Activated T-cell treated with anti-CD3 and anti-CD28 coated beads for 4 hours (primary cell): ENCODE measurements around the gene C9orf152.
"Not testable (repeated sequence)": the region's sequence is repeated elsewhere in the genome, so short reads cannot be mapped to it uniquely, and the experiment has no call there.

Experiments
- DNase-seq: peaks from one replicate; pipeline ENCODE4 v3.0.0-alpha.2; 2020

C9orf152 gene

DNA sequence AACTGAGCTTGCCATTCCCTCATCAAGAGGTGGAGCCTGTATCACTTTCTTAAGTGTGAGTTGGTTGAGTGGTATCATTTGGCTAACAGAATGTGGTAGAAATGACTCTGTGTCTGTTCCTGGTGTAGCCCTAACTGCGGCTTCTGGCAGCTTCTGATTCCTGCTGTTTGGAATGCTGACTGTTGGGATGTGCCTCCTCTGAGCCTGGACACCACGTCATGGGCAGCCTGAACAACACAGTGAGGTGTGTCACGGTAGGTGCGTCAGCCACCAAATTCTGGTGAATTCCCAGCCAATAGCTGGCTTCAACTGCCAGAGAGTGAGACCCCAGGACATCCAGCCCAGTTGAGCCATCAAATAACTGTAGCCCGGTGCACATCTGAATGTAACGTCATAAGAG is 6.1 kb upstream of the C9orf152 start:
- DNase-seq = no peak

DNA sequence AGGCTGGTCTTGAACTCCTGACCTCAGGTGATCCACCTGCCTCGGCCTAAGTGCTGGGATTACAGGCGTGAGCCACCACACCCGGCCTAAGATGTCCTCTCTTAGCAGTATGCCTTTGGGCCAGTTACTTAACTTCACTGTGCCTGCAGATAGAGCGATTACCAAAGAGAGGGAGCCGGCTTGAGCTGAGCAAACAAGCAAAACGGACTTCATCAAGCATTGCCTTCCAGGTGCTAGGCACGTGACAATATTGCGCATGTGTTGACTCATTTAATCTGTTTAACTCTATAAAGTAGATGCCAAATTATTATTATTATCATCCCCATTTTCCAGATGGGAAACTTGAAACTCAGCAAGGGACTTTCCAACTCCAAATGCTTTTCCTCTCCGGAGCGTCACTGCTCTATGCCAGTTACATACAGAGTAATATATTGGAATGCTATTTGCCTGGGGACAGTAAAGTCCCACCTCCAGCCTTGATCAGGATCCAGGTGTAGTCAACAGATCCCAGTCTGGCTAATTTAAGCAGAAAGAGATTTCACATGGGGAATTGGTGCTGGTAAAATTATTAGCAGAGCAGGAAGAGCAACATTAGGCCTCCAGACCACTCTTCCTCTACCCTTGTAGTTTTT is 5.6 kb upstream of the C9orf152 start:
- no peak for DNase-seq

DNA sequence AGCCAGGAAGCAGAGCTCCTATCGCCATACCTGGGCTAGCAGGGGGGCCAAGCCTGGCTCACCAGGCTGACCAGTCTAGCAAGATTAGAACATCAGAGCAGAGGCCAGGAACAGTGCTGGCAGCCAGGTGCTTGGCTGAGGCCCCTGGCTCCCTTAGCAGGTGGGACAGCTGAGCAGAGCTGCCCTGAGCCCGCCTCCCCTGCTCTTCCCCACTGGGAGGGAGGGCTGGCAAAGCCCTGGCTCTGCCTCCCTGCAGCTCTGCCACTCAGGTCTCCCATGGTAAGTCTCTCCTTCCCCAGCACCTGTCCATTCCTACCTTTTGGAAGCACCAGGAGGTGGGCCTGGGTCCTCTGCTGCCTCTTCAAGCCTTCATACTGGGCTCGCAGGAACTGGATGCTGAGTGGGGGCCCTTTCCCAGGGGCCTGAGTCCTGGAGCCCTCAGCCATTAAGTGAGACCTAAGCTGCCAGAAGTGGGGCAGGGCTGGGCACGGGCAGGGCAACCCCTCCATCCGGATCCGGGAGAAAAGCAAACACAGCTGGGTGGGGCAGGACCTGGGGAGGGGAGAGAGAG is 803 bp downstream of the C9orf152 start:
- no peak for DNase-seq

DNA sequence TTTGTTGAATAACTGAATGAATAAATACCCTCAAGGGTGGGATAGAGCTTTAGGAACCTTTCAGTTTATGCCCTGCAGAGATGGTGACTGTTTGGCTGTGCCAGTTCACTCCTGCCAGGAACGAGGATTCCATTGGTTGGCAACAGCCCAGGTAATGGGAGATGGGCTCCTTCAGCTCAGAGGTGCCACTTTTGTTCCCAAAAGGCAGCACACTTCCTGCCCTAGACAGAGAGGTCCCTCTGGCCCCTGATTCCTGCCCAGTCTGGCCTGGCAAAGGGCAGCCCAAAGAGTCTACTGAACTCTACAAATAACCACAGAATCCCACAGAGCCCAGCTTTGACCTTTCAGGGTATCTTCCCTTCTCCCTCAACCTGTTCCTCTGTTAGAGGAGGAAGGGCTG is 1.6 kb downstream of the C9orf152 start:
- DNase-seq = no peak

DNA sequence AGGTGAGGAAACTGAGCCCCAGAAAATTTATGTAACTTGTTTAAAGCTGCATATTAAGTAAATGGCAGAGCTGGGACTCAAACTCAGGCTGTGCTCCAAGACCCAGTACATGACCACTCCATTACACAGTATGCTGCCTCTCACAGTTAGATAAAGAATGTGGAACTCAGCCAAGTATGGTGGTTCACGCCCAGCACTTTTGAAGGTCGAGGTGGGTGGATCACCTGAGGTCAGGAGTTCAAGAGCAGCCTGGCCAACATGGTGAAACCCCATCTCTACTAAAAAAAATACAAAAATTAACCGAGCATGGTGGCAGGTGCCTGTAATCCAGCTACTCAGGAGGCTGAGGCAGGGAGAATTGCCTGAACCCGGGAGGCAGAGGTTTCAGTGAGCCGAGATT is 2.3 kb downstream of the C9orf152 start:
- DNase-seq = not testable (repeated sequence)

DNA sequence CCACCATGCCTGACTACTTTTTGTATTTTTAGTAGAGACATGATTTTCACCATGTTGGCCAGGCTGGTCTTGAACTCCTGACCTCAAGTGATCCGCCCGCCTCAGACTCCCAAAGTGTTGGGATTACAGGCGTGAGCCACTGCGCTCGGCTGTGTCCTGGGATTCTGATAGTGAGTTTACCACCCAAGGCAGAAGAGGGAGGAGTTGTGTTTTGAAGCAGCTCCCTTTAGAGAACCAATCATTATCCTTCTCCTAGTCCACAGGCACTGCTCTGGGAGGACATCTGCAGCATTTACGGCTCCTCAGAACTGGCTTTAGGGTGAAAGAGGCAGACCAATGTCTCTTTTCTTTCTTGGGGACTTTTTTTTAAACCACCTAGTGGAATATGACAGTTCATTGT is 5.7 kb downstream of the C9orf152 start:
- DNase-seq = no peak

DNA sequence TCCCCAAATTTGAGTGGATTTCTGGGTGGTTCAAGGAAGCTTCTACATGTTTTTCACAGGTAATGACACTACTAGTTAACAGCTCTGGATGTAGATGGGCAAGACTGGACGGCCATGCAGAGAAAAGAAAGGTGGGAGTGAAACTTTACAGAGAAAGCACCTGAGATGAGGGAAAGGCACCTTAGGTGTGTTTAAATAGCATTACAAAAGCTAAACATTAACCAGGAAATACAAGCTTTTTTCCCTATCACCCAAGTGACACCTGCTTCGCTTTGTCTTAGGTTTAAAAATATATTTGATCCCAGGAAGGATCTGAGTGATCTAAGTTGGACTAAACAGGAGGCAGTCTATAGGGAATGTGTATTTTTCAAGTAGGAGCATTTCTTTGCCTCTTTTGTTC is 8.3 kb downstream of the C9orf152 start:
- no peak for DNase-seq

DNA sequence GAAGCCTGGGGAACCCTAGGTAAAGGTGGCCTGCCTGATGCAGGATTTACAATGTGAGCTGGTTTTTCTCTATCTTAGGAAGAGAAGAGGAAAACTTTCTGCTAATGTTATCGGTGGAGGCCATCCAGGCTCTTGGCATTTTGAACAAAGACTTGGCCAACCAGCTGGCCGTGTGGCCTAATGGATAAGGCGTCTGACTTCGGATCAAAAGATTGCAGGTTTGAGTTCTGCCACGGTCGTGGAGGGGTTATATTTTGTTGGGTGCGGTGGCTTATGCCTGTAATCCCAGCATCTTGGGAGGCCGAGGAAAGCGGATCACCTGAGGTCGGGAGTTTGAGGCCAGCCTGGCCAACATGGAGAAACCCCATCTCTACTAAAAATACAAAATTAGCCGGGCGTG is 9.6 kb downstream of the C9orf152 start:
- DNase-seq = no peak

DNA sequence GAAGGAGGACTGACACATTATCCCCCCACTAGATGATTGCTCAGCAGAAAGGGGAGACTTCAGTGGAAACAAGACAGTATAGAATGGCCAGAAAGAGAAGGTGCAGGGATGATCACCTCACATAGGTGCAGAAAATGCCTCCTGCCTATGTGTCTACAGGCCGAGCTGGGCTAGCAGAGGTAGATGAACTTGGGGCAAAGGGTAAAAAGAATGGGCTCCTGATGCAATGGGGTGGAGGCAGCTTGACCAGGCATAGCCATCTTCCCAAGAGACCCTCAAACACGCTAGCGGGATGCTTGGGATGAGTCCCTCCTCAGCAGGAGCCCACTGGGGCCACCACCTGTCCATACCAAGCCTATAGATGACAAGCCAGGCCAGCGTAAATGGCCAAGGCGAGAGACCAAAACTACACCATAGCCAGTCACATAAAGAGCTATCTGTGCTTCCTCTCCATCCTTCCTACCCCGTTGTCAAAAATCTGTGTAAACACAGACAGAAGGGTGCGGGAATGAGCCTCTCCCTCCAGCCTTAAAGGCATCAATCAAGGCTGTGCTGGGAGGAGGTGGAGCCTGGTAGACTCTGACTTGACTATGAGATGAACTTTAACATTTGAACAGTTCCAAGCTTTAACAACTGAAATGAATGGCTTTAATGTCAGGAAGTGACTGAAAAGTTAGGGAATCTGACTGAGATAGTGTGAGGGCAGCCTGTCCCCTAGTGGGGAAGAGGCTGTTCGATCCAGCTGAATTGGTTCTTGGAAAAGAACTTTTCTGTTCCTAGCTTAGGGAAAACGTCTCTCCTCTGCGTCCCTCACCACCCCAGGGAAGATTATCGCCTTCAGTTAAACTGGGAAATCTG is 10.4 kb downstream of the C9orf152 start:
- no peak for DNase-seq

DNA sequence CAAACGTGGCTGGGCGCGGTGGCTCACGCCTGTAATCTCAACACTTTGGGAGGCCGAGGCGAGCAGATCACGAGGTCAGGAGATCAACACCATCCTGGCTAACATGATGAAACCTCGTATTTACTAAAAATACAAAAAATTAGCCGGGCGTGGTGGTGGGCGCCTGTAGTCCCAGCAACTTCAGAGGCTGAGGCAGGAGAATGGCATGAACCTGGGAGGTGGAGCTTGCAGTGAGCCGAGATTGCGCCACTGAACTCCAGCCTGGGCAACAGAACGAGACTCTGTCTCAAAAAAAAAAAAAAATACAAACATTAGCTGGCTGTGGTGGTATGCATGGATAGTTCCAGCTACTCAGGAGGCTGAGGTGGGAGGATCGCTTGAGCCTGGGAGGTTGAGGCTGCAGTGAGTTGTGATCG is 11.9 kb downstream of the C9orf152 start:
- not testable (repeated sequence) for DNase-seq

DNA sequence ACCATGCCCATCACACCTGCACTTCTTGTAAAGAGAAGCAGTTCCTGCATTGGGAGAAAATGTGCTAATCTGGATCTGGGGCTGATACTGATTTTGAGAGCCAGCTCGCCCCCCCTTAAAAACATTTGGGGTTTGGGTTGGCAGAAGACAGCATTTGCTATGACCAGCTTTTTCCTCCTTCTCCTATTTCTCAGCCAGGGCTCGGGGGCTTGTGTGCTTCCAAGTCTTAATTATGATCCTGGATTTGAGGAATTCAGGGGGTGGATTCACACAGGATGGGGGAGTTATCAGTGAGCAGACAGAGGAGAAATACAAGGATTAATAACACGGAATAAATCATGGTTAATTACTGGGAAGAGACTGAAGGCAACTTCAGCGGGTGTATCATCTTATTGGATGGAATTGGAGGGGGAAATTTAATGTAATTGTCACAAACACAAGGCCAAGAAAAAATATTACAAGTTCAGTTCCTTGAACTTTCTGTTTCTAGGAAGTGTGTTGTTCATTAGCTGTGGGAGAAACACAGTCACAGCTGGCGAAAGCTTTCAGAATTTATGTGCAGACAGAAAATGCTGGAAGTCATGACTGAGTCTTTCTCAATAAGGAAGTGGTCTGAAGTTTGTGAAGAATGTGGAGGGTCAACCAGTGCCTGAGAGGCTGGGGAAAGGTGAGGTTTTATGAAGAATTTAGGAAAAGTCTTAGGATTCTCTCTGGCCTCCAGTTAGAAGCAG is 15.3 kb downstream of the C9orf152 start:
- no peak for DNase-seq

DNA sequence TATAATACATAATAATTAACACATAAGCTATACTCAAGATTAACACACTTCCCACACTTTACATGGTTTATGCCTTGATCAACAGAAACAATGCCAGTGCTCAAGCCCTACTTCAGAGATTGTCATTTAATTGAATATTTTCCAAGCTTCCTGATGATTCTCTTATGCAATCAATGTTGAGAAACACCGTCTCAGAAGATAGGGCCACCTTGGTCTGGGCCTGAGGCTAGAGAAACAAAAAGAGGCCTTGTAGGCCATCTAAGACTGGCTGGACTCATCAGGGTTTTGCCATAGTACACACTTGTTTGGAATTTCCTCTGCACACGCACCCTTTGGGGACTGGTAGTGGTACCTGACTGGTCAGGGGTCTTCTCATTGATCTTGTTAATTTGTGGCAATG is 16.3 kb downstream of the C9orf152 start:
- no peak for DNase-seq

DNA sequence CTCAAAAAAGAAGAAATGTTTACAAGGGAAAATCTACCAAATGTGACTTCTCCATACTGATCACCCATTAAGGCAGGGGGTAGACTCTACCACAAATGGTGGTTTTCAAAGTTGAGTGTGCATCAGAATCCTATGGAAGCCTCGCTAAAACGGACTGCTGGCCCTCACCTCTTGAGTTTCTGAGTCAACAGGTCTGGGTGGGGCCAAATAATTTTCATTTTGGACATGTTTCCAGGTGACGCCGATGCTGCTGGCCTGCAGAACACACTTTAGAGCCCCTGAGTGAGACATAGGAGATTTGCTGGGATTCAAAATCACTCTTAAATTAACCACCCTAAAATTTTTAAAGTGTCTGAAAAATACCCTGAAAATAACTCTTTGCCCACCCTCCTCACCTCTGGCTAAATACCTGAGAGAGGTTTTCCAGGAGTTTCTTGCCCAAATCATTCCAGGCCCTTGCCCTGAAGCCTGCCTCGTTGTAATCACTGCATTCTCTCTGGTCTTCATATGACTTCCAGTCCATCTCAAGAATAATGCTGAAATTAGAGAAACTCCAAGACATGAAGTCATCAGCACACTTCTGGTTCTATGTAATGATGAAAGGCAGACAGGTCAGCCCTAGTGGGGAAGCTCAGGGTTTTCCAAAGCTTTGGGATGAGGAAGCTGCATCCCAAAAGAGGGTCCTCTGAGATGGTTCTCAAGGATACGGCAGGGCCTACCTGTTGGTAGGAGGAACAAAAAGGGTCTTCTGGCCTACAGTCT is 18.2 kb downstream of the C9orf152 start:
- no peak for DNase-seq

DNA sequence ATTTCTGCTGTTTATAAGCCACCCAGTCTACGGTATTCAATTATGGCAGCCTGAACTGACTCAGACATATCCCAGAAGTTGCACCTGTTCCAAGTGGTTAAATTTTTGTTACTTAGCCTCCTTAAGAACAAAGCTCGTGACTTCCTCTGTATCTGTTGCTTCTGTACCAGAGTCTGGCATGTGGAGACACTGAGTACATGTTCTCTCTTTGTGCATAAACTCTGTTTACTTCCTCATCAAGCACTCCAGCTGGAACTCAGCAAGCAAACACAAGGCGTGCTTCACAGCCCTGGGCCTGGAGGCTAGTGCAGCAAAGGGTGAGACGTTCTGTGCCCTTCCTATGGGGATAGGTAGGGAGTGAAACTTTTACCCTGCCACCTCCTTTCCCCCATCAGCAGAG is 19.0 kb downstream of the C9orf152 start:
- no peak for DNase-seq

DNA sequence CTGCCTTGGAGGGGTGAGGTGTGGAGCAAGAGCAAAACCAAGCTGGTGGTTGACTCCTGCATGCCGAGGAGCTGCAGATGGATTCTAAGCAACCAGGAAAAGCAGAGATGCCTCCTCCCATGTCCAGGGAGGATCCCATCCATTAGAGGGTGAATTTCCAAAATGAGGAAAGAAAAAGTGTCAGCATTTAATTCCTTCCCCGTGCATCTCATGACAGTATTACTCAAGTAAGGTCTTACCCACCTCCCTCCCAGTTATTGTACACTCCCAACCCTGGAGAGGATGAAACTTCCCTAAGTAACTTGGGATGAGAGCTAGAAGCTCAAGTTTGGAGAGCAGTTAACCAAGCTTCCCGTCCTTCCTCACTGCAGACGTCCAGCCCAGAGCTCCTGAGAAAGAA is 19.9 kb downstream of the C9orf152 start:
- no peak for DNase-seq

DNA sequence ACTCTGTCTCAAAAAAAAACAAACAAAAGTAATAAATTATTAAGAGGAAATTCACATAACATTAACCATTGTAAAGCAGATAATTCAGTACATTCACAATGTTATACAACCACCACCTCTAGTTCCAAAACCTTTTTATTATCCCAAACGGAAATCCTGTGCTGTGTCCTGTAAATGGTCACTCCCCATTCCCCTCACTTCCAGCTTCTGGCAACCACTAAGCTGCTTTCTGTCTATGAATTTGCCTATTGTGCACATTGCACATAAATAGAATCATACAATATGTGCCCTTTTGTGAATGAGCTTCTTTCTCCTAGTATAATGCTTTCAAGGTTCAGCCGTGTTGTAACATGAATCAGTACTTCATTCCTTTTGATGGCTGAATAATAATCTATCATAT is 20.8 kb downstream of the C9orf152 start:
- no peak for DNase-seq

DNA sequence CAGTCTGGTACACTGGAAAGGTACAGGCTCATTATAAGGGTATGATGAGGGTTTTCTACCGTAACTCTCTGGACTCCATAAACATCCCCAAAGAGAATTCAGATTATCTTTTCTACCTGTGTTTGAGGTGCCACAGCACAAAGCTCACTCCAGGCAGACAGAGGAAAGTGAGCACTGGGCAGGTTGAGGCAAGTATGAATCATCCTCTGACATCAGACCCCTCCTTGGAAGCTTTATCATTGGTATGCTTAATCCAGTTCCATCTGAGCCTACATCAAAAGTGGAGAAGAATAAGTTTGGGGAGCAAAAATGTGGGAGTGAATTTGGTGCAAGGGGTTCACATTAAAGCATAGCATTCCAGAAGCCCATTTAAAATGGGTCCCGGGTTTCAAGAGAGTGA is 21.7 kb downstream of the C9orf152 start:
- DNase-seq = no peak

DNA sequence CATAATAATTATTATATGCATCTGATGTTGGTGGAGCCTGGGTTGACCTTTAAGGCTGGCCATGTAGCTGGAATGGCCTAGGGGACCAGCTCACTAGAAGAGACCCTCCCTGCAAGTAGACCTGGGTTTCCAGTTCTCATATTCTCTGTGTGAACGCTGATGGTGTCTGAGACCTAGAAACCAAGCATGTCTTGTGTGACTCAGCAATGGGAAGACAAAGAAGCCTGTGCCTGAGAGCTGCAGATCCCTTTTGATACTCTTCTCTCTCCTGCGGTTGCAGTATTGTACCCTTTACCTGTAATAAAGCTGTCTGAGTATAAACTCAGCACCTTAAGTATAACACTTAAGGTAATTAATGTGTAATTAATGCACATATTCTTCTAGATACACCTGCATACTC is 22.2 kb downstream of the C9orf152 start:
- DNase-seq = no peak

DNA sequence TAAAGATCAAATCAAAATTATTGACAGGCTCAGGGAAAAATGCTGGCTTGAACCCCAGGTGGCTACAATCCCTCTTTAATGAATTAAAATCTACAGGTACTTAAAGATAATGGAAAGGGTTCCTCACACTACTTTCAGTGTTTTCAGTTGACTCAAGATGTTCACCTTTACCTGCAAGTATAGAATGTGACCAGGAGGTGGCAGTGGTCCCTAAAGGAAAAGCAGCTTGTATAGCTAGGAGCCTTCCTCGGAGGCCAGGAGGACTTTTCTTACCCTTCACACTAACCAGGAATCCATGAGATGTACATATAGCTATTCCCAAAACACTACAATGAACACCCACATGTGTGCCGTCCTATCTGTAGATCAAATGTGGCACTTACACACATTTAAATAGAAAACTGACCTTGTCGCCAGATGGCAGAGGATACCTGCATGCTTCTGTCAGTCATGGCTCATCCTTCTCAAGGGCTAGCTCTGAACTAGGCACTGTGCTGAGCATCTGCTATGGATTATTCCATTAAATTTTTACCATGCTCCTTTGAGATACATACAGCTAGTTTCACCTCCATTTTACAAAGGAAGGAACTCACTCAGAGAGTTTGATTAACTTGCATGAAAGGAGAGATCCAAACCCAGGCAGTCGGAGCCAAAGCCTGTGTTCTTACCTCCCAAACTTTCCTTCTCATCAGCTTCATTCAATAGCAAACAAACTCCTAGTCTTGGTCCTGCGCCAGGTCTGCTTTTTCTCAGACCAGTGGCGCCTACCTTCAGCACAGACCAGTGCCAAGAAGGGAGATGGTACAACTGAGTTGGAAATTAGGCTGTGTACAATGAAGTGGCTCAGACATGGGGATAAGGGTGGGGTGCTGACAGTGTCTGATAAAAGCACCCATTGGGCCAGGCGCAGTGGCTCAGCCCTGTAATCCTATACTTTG is 24.5 kb downstream of the C9orf152 start:
- peak; percentile 17 for DNase-seq

DNA sequence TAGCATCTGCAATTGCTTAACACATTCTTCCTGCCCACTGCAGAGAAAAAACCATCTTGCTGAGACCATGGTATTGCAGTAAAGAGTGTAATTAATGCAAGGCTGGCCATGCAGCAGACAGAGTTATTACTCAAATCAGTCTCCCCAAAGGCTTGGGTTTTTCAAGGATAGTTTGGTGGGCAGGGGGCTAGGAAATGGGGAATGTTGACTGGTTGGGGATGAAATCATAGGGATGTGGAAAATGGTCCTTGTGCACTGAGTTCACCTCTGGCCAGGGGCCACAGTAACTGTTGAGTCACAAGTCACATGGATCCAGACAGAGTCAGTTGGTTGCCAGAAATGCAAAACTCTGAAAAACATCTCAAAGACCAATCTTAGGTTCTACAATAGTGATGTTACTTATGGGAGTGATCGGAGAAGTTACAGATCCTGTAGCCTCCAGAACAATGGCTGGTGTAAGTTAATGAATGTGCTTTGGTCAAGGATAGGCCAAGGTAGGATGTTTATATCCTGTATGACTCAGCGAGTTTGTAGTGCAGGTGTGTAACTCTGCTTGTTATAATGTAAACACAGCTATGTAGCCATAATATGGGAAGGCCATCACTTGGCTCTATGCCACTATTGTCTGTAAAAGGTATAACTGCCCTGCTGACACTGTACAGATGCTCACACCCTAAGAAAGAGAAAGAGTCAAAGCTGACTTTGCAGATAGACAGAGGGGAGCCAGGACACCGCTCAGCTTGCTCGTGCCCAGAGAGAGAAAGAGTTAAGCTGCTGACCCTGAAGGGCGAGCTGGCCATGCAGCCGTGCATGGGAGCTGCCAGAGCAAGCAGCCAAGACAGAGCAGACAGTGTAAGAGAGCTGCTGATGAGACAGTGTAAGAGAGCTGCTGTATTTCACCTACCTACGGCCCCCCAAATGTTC is 27.2 kb downstream of the C9orf152 start:
- DNase-seq = no peak

DNA sequence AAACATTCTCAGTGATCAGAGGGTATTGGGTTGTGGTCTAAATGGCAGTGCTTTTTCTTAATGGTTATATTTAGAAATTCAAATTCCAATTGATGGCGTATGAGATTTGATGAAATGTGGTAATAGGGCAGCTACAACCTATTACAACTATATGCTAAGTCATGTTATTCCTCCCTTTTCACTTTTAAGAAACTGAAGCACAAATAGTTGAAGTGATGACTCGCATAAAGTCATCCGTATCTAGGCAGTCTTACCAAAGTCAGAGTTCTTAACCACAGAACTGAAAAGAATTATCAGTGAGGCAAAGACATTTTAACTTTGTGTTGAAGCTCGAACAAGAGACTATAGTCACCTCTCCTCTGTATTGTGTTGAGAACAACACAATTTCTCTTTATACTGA is 28.2 kb downstream of the C9orf152 start:
- no peak for DNase-seq
